Large intestine (tissue), 3 donors: ENCODE results near the gene ADRA2B. TPM values are rescaled to one million over a fixed set of nuclear protein-coding genes. Genes with fewer than 3 reads are reported as not detected.

Experiments used
- DNase-seq, 2 donors: peaks; one replicate each; pipeline versions ENCODE4 v3.0.0 to v3.0.0-alpha.2; 2013
- H3K27ac ChIP-seq: one replicate; pipeline ENCODE4 v1.5.1; 2013; ENCODE audit warnings: low read length
- H3K27me3 ChIP-seq: 2 replicates; pipeline ENCODE4 v1.6.1; 2013; ENCODE audit warnings: low read length; ENCODE audit not compliant: control insufficient read depth, insufficient read depth
- H3K36me3 ChIP-seq: 2 replicates; pipeline ENCODE4 v1.6.1; 2013; ENCODE audit warnings: low read length; ENCODE audit not compliant: control insufficient read depth, insufficient read depth
- H3K4me1 ChIP-seq: one replicate; pipeline ENCODE4 v1.6.1; 2013; ENCODE audit warnings: low read length; ENCODE audit not compliant: control insufficient read depth, insufficient read depth
- H3K4me3 ChIP-seq: one replicate; pipeline ENCODE4 v1.5.1; 2013; ENCODE audit warnings: low read length
- H3K9me3 ChIP-seq: one replicate; pipeline ENCODE4 v1.6.1; 2013; ENCODE audit warnings: mild to moderate bottlenecking, low read depth, low read length, moderate library complexity; ENCODE audit not compliant: control insufficient read depth
- WGBS: methylation state at CpG from one replicate; pipeline ENCODE4 v1.1.5; 2013; ENCODE audit warnings: low lambda C conversion rate; ENCODE audit not compliant: insufficient coverage; 5-methylcytosine and 5-hydroxymethylcytosine counted together
- polyA plus RNA-seq: library from polyadenylated mRNA; unstranded; fragments of 120-200 nt; gene quantifications from one replicate; pipeline ENCODE4 v1.2.1, GENCODE V29; 2013

ADRA2B gene
- polyA plus RNA-seq, 1 donor, result 0.84 TPM

DNA sequence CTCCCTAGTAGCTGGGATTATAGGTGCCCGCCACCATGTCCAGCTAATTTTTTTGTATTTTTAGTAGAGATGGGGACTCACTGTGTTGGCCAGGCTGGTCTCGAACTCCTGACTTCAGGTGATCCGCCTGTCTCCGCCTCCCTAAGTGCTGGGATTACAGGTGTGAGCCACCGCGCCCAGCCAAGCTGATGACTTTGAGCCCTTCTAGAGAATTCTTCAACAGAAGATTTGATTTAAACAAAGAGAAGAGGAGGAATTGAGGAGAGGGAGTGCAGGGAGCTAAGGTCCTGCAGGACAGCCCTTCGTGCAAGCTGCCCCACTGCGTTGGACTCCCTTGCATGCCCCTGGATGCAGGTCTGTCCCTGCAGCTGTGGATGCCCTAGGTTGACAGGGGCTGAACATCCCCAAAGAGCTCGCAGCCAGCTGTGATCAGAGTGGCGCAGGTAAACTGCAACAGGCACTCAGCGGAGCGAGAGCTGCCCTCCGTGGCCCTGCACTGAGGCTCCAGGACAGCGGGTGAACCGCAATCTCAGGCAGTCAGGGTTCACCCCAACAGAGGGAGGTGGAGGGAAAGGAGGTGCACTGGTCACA, 13.7 kb downstream of the ADRA2B start:
- Histone ChIP-seq H3K36me3 (no peaks in the 10 kb centered on the region), H3K4me3 (no peak overlapping the region), H3K27ac (no peak overlapping the region), H3K27me3 (no peaks in the 10 kb centered on the region), H3K9me3 (peaks cover 10% of the 10 kb centered on the region), H3K4me1 (no peaks in the 10 kb centered on the region)
- DNase-seq, result no peak
- no CpG with 5 or more reads among the region's 15 CpGs for WGBS

DNA sequence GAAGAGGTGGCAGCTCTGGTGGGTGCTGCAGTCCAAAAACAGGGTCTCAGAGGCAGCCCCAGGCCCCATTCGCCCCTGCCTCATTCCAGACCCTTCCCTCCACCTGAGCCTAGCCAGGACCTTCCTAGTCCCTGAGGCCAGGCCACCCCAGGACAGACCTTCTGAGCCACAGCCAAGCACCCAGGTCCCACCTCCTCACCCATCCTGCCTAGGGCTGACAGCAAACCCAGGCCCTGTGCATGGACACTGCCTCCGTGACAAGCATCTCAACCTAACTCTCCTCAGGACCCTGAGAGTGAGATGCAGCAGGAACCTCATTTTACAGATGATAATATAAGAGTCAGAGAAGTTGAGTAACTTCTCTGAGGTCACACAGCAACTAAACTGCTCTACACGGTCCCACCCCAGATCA, 15.5 kb downstream of the ADRA2B start:
- Histone ChIP-seq H3K27ac (no peak overlapping the region), H3K9me3 (peaks cover 9% of the 10 kb centered on the region), H3K4me1 (no peaks in the 10 kb centered on the region), H3K27me3 (no peaks in the 10 kb centered on the region), H3K36me3 (no peaks in the 10 kb centered on the region), H3K4me3 (no peak overlapping the region)
- no CpG with 5 or more reads among the region's 3 CpGs for WGBS
- DNase-seq, result no peak

DNA sequence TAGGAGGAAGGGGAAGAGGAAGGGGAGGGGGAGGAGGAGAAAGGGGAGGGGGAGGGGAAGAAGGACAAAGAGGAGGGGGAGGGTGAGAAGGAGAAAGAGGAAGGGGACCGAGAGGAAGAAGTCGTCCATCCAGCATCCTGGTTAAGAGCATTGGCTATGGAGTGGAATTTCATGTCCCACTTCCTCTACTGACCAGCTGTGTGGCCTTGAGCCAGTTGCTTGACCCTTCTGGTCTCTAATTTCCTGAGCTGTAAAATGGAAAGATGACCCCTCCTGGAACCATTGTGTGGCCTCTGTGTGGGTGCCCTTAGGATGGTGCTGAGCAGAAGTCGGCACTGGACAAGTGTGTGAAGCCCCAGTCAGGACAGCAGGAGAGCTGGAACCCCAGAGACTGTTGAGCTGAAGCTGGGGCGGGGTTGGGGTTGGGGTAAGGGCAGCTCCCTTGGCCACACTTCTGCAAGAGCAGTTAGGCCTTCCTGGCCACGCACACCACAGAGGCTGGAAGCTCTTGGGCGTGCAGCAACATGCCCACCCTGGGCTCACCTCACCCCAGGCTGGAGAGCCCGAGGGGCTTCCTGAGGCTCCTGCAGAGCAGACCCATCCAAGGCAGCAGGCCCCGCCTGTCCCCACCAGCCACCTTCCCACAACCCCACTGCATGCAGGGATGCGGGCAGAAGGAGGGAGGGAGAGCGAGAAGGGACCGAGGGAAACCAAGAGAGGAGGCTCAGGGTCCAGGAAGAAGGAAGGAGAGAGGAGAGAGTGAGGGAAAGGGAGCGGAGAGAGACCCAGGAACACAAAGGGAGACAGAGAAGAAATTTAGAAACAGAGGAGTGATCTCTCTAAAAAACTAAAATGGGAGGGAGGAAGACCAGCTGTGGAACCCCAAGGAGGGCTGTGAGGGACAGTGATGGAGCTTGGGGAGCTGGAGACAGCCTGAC, 16.2 kb downstream of the ADRA2B start:
- DNase-seq, result no peak
- no peaks in the 10 kb centered on the region for H3K27me3 ChIP-seq
- no peaks in the 10 kb centered on the region for H3K36me3 ChIP-seq
- H3K4me1 ChIP-seq, result no peaks in the 10 kb centered on the region
- peaks cover 2% of the 10 kb centered on the region for H3K9me3 ChIP-seq
- H3K4me3 ChIP-seq, result no peak overlapping the region
- WGBS, result 100% methylated on average over 1 of the region's 12 CpGs
- no peak overlapping the region for H3K27ac ChIP-seq

DNA sequence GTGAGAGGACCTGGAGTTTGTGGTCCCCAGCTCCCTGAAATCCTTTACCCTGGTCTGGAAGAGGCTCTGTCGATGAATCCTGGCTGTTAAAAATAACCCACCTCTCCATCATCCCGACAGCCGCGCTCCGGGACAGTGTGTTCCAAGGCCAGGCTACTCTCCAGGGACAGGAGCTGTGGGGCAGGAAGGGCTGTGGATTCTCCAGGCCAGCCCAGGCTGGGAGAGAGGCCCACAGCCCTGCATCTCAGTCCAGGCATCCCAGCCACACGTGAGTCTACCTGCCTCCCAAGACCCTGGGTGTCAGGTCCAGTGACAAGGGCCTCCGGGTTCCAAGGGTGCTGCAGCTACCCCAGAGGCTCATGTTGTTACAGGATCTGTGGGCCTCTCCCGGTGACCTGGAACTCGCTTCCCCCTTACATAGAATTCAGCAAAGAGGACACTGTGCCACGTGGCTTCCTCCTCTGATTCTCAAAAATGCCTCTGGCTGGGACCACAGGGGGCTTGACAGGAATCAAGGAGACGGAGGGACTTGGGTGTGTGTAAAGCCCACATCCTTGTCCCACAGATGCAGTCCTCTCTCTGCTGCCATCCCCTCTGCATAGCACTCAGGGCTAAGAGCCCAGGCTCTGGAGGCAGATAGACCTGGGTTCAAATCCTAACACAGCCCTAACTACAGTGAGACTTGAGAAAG, 17.3 kb downstream of the ADRA2B start:
- Histone ChIP-seq H3K36me3 (no peaks in the 10 kb centered on the region), H3K4me1 (no peaks in the 10 kb centered on the region), H3K9me3 (no peaks in the 10 kb centered on the region), H3K27me3 (no peaks in the 10 kb centered on the region), H3K4me3 (no peak overlapping the region), H3K27ac (no peak overlapping the region)
- WGBS, result no CpG with 5 or more reads among the region's 11 CpGs
- DNase-seq, result no peak

DNA sequence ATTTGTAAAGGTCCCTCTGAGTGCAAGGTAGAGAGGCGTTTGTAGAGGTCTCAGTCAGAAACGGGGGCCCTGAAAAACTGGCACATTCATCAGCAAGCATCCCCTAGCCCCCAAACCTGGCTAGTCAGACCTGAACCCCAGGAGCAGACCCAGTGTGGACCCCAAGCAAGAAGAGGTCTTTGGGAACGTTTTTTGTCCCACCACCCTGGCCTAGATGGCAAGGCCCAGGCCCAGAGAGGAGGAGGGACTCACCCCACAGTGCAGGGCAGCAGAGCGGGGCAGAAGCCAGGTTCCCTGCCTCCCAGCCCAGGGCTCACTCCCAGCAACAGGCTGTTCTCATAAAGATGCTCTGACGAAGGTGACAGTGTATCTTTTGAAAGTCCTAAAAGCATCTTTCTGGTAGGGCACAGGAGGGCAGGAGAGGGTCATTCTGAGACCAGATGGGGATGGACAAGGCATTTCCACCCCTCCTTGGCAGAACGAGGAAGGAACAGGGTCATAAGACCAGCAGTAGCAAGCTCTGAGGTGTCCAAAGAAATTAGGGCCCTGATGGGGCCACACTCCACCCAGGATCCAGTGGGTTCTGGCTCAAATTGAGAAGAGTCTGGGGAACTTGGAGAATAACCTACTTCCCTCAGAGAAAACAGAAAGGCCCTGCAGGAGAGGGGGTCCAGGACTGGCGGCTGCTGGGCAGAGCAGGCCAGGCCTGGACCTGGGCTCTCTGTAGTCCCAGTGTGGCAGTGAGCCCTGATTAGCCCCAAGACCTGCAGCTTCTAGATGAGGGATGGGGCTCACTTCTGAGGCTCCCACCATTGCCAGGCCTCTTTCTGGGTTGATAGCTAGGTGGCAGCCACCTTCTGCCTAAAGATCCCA, 18.2 kb downstream of the ADRA2B start:
- WGBS, result no CpG with 5 or more reads among the region's 7 CpGs
- Histone ChIP-seq H3K27me3 (no peaks in the 10 kb centered on the region), H3K36me3 (no peaks in the 10 kb centered on the region), H3K4me1 (no peaks in the 10 kb centered on the region), H3K4me3 (no peak overlapping the region), H3K27ac (no peak overlapping the region), H3K9me3 (no peaks in the 10 kb centered on the region)
- no peak for DNase-seq

DNA sequence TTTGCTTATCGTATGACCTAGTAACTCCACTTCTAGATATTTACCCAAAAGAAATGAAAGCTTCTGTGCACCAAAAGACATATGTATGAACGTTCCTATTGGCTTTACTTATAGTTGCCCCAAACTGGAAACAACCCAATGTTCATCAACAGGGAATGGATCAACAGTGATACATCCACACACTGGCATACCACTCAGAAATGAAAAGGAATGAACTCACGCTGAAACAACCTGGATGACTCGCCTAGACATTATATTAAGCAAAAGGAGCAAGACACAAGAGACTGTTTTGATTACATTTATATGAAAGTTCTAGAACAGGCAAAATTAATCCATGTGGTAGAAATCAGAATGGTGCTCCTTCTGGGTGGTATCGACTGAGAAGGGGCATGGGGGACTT, 18.9 kb downstream of the ADRA2B start:
- DNase-seq, result no peak
- Histone ChIP-seq H3K36me3 (no peaks in the 10 kb centered on the region), H3K4me3 (no peak overlapping the region), H3K27me3 (no peaks in the 10 kb centered on the region), H3K27ac (no peak overlapping the region), H3K9me3 (no peaks in the 10 kb centered on the region), H3K4me1 (no peaks in the 10 kb centered on the region)
- WGBS, result 100% methylated on average over 1 of the region's 5 CpGs

DNA sequence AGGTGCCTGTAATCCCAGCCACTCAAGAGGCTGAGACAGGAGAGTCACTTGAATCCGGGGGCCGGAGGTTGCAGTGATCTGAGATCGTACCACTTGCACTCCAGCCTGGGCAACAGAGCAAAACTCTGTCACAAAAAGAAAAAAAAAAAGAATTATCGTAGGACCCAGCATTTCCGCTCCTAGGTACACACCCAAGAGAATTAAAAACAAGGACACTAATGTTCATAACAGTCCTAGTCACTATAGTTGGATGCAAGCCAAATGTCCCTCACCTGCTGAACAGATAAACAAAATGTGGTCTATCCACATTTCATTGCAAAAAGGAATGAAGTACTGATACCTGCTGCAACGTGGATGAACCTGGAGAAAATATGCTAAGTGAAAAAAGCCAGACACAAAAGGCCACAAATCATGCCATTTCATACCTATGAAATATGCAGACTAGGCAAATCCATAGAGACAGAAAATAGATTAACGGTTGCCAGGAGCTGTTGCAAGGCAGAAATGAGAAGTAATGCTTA, 21.2 kb downstream of the ADRA2B start:
- H3K9me3 ChIP-seq, result no peaks in the 10 kb centered on the region
- whole genome bisulfite sequencing, result no CpG with 5 or more reads among the region's 7 CpGs
- no peaks in the 10 kb centered on the region for H3K36me3 ChIP-seq
- H3K27me3 ChIP-seq, result no peaks in the 10 kb centered on the region
- no peaks in the 10 kb centered on the region for H3K4me1 ChIP-seq
- DNase-seq, result no peak
- no peak overlapping the region for H3K27ac ChIP-seq
- no peak overlapping the region for H3K4me3 ChIP-seq

DNA sequence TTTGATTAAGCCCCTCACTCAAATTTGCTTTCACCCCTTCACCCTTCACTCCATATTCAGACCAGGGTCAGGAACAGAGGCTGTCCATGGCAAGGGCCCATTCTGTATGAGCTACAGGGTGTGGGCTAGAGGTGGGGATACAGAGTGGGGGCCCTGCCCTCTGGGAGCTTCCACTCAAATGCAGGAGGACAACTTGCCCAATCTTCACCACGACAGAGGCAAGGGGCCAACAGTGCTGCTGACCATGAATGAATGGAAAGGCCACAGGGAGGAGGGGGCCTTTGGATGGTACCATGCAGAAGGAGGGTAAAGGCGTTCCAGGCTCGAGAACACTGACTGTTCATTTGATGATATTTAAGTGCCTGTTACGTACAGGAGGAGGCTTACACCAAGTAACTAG, 22.8 kb downstream of the ADRA2B start:
- no CpG with 5 or more reads among the region's 4 CpGs for WGBS
- Histone ChIP-seq H3K4me1 (no peaks in the 10 kb centered on the region), H3K27me3 (no peaks in the 10 kb centered on the region), H3K27ac (no peak overlapping the region), H3K36me3 (no peaks in the 10 kb centered on the region), H3K4me3 (no peak overlapping the region), H3K9me3 (no peaks in the 10 kb centered on the region)
- no peak for DNase-seq

DNA sequence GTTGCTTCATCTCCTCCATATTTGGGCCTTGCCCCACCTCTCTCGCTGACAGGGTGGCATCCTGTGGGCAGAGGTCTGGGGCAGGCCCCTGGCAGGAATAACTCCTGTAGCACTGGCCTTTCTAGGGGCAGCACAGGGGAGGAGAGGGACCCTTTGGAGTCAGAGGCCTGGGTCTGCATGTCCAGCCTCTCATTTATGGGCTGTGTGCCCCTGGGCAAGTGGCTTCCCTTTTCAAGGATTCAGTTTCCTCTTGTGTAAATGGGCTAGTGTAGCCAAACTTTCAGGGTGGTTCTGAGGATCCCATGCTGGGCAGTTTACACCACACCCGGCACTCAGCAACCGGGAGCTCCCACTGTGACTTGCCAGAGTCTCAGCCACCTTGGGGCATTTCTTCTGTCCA, 23.4 kb downstream of the ADRA2B start:
- WGBS, result no CpG with 5 or more reads among the region's 3 CpGs
- H3K4me1 ChIP-seq, result no peaks in the 10 kb centered on the region
- DNase-seq, result no peak
- no peaks in the 10 kb centered on the region for H3K27me3 ChIP-seq
- no peak overlapping the region for H3K4me3 ChIP-seq
- H3K27ac ChIP-seq, result no peak overlapping the region
- H3K9me3 ChIP-seq, result no peaks in the 10 kb centered on the region
- no peaks in the 10 kb centered on the region for H3K36me3 ChIP-seq

DNA sequence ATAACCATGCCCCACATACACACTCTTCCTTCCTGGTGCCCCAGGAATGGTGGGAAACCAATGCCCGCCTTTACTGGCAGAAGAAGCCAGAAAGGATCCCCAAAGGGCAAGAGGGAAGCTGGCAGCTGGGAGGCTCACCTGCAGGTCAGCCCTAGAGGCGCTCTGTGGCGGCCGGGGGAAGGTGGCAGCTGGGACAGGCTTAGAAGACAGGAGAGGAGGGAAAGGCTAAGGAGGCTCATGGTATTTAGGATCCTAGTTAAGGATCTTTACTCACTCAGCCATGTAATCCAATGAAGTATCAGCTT, 23.8 kb downstream of the ADRA2B start:
- Histone ChIP-seq H3K36me3 (no peaks in the 10 kb centered on the region), H3K4me3 (no peak overlapping the region), H3K9me3 (no peaks in the 10 kb centered on the region), H3K4me1 (no peaks in the 10 kb centered on the region), H3K27me3 (no peaks in the 10 kb centered on the region), H3K27ac (no peak overlapping the region)
- WGBS, result no CpG with 5 or more reads among the region's 4 CpGs
- DNase-seq, result no peak
